ENCODE measurements around the gene IL1RAPL1. TPM values are rescaled to one million over a fixed set of nuclear protein-coding genes. Genes with fewer than 3 reads are reported as not detected.

Gene IL1RAPL1
- total RNA-seq, 4 donors from 2014 or later = 8.2 to 10.9 (median 8.8) TPM

GRCh38 chrX:29728639-29729038, 1141.4 kb downstream of the IL1RAPL1 start:
- Histone ChIP-seq H3K36me3 (no peaks in the 10 kb centered on the region), H3K4me1 (no peaks in the 10 kb centered on the region), H3K4me3 (no peak overlapping the region), H3K9me3 (no peaks in the 10 kb centered on the region), H3K27ac (no peak overlapping the region), H3K27me3 (no peaks in the 10 kb centered on the region)
- DNase-seq (ENCODE audit: low spot score in 2 of 2) = no peak
- 64 to 79% methylated on average over 2 of the region's 2 CpGs for WGBS, 2 donors
- no peak for TF ChIP-seq POLR2A (IDR thresholded peaks at IDR 0.05)

DNA sequence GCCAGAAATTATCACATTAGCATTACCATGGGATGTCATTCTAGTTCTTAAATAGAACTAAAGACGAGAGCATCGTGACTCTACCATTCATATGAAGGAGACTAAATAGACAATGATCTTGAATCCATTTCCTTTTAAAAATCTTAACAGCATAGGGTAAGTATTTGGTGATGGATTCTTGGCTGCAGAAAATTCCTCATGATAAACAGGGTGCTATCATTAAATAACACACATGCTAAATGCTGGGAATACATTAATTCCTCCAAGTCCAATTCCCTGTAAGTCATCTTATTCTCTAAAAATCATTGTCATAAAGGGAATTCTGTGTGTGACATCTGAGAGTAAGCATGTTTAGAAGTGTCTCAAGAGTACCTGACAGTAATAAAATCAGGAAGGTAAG, 1157.7 kb downstream of the IL1RAPL1 start:
- 81 to 84% methylated on average over 2 of the region's 2 CpGs for WGBS, 2 donors
- Histone ChIP-seq H3K4me1 (no peaks in the 10 kb centered on the region), H3K27me3 (no peaks in the 10 kb centered on the region), H3K27ac (no peak overlapping the region), H3K9me3 (no peaks in the 10 kb centered on the region), H3K4me3 (no peak overlapping the region), H3K36me3 (no peaks in the 10 kb centered on the region)
- no peak for DNase-seq (ENCODE audit: low spot score in 2 of 2)
- TF ChIP-seq, protein P1, sequence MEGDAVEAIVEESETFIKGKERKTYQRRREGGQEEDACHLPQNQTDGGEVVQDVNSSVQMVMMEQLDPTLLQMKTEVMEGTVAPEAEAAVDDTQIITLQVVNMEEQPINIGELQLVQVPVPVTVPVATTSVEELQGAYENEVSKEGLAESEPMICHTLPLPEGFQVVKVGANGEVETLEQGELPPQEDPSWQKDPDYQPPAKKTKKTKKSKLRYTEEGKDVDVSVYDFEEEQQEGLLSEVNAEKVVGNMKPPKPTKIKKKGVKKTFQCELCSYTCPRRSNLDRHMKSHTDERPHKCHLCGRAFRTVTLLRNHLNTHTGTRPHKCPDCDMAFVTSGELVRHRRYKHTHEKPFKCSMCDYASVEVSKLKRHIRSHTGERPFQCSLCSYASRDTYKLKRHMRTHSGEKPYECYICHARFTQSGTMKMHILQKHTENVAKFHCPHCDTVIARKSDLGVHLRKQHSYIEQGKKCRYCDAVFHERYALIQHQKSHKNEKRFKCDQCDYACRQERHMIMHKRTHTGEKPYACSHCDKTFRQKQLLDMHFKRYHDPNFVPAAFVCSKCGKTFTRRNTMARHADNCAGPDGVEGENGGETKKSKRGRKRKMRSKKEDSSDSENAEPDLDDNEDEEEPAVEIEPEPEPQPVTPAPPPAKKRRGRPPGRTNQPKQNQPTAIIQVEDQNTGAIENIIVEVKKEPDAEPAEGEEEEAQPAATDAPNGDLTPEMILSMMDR (IDR thresholded peaks at IDR 0.05) = no peak
- TF ChIP-seq EP300 (IDR thresholded peaks at IDR 0.05) (no peak), POLR2A (IDR thresholded peaks at IDR 0.05) (no peak)

DNA sequence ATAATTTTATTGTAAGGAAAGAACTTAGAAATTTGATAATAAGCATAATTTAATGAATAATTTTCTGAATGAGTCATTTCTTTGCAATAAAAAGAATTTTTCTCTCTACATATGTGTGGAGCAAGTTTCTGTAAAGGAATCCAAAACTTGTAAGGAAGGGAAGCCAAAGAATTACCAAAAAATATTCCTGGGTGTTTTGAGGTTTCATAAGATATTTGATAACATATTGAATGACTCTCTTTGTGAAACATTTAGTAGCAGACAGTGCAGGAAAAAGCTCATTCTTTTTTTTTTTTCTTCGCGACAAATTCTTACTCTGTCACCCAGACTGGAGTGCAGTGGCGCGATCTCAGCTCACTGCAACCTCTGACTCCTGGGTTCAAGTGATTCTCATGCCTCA, 1159.1 kb downstream of the IL1RAPL1 start:
- no peak overlapping the region for H3K27ac ChIP-seq
- 48 to 65% methylated on average over 4 of the region's 4 CpGs for WGBS, 2 donors

GRCh38 chrX:29762006-29762405, 1174.8 kb downstream of the IL1RAPL1 start:
- Histone ChIP-seq H3K4me1 (no peaks in the 10 kb centered on the region), H3K27ac (no peak overlapping the region), H3K9me3 (no peaks in the 10 kb centered on the region), H3K36me3 (no peaks in the 10 kb centered on the region), H3K27me3 (no peaks in the 10 kb centered on the region), H3K4me3 (no peak overlapping the region)
- 53 to 57% methylated on average over 4 of the region's 4 CpGs for WGBS, 2 donors
- no peak for TF ChIP-seq POLR2A (IDR thresholded peaks at IDR 0.05)
- TF ChIP-seq, protein P1 (IDR thresholded peaks at IDR 0.05) = no peak
- TF ChIP-seq EP300 (IDR thresholded peaks at IDR 0.05) = no peak
- DNase-seq (ENCODE audit: low spot score in 2 of 2) = no peak

More for the DNA sequence above, 1159.1 kb downstream of the IL1RAPL1 start:
- no peaks in the 10 kb centered on the region for H3K9me3 ChIP-seq
- DNase-seq (ENCODE audit: low spot score in 2 of 2) = no peak
- no peak for TF ChIP-seq POLR2A (IDR thresholded peaks at IDR 0.05)
- TF ChIP-seq, protein P1 (IDR thresholded peaks at IDR 0.05) = no peak
- no peak for TF ChIP-seq EP300 (IDR thresholded peaks at IDR 0.05)
- H3K4me3 ChIP-seq = no peak overlapping the region
- no peaks in the 10 kb centered on the region for H3K4me1 ChIP-seq
- no peaks in the 10 kb centered on the region for H3K27me3 ChIP-seq
- H3K36me3 ChIP-seq = no peaks in the 10 kb centered on the region

GRCh38 chrX:29775890-29776289, 1188.6 kb downstream of the IL1RAPL1 start:
- WGBS, 2 donors = 81 to 92% methylated on average over 5 of the region's 5 CpGs
- TF ChIP-seq POLR2A (IDR thresholded peaks at IDR 0.05) (no peak), EP300 (IDR thresholded peaks at IDR 0.05) (no peak)
- TF ChIP-seq, protein P1 (IDR thresholded peaks at IDR 0.05) = no peak

DNA sequence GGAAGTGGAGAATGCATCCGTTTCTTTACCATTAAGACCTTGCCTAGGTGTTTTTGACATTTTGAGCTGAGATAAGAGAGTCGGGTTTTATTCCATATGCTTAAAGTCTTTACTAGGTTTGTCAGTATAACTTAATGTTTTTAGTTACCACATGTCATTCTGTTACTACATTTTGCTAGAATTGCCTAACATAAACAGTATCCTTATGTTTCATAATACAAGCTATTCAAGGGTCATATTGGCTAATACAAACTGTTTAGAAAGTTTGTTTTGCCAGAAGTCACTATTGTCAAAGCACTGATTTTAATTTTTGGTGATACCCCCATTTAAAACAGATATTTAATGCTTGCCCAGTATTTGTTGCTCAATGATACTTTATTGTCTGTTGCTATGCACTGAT, 1200.4 kb downstream of the IL1RAPL1 start:
- Histone ChIP-seq H3K9me3 (no peaks in the 10 kb centered on the region), H3K27me3 (no peaks in the 10 kb centered on the region), H3K27ac (no peak overlapping the region), H3K36me3 (no peaks in the 10 kb centered on the region), H3K4me1 (no peaks in the 10 kb centered on the region), H3K4me3 (no peak overlapping the region)
- DNase-seq (ENCODE audit: low spot score in 2 of 2) = no peak
- 80 to 82% methylated on average over 2 of the region's 2 CpGs for WGBS, 2 donors
- TF ChIP-seq EP300 (IDR thresholded peaks at IDR 0.05) (no peak), POLR2A (IDR thresholded peaks at IDR 0.05) (no peak)
- TF ChIP-seq, protein P1 (IDR thresholded peaks at IDR 0.05) = no peak

More at GRCh38 chrX:29775890-29776289, 1188.6 kb downstream of the IL1RAPL1 start:
- Histone ChIP-seq H3K27ac (no peak overlapping the region), H3K27me3 (no peaks in the 10 kb centered on the region), H3K36me3 (no peaks in the 10 kb centered on the region), H3K9me3 (no peaks in the 10 kb centered on the region), H3K4me3 (no peak overlapping the region), H3K4me1 (no peaks in the 10 kb centered on the region)
- DNase-seq (ENCODE audit: low spot score in 2 of 2) = no peak

All from tibial nerve (tissue), 4 donors.